Neural crest cell (in vitro differentiated cells): ENCODE data around the gene C10orf105. TPM values are rescaled to one million over a fixed set of nuclear protein-coding genes. Genes with fewer than 3 reads are reported as not detected.

ENCODE experiments used
- DNase-seq: peaks from one replicate; pipeline ENCODE4 v3.0.0; 2021; ENCODE audit warnings: low read depth, mixed read lengths, low spot score
- H3K27ac Mint-ChIP-seq: one replicate; pipeline ENCODE4 v1.8.0; 2021; ENCODE audit warnings: mild to moderate bottlenecking, mixed read lengths; ENCODE audit not compliant: unreplicated experiment
- H3K27me3 Mint-ChIP-seq: 2 replicates; pipeline ENCODE4 v1.8.0; 2021; ENCODE audit warnings: low read depth, mild to moderate bottlenecking, mixed read lengths
- H3K36me3 Mint-ChIP-seq: 2 replicates; pipeline ENCODE4 v1.8.0; 2021; ENCODE audit warnings: low read depth, mild to moderate bottlenecking, mixed read lengths
- H3K4me1 Mint-ChIP-seq: 2 replicates; pipeline ENCODE4 v1.8.0; 2021; ENCODE audit warnings: mixed read lengths
- H3K4me3 Mint-ChIP-seq: one replicate; pipeline ENCODE4 v1.8.0; 2021; ENCODE audit warnings: mild to moderate bottlenecking, mixed read lengths
- H3K9me3 Mint-ChIP-seq: 2 replicates; pipeline ENCODE4 v1.8.0; 2021; ENCODE audit warnings: mixed read lengths
- total RNA-seq: library from RNA; stranded (reverse); gene quantifications from 2 replicates; pipeline ENCODE4 v1.2.1, GENCODE V29; 2021
- TF ChIP-seq, protein P1 (sequence below): fragments of 200-600 bp; sonication (generic); conservative IDR thresholded peaks from 2 replicates; pipeline ENCODE4 v1.5.0; 2021; ENCODE audit warnings: antibody characterized with exemption, mild to moderate bottlenecking

C10orf105 gene
- total RNA-seq, 1 donor from 2014 or later: 0.12 TPM

GRCh38 chr10:71753091-71753959, 33.7 kb upstream of the C10orf105 start:
- no peaks in the 10 kb centered on the region for H3K36me3 Mint-ChIP-seq
- DNase-seq: no peak
- no peaks in the 10 kb centered on the region for H3K9me3 Mint-ChIP-seq
- no peaks in the 10 kb centered on the region for H3K27me3 Mint-ChIP-seq
- TF ChIP-seq, protein P1, sequence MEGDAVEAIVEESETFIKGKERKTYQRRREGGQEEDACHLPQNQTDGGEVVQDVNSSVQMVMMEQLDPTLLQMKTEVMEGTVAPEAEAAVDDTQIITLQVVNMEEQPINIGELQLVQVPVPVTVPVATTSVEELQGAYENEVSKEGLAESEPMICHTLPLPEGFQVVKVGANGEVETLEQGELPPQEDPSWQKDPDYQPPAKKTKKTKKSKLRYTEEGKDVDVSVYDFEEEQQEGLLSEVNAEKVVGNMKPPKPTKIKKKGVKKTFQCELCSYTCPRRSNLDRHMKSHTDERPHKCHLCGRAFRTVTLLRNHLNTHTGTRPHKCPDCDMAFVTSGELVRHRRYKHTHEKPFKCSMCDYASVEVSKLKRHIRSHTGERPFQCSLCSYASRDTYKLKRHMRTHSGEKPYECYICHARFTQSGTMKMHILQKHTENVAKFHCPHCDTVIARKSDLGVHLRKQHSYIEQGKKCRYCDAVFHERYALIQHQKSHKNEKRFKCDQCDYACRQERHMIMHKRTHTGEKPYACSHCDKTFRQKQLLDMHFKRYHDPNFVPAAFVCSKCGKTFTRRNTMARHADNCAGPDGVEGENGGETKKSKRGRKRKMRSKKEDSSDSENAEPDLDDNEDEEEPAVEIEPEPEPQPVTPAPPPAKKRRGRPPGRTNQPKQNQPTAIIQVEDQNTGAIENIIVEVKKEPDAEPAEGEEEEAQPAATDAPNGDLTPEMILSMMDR: no peak
- peaks cover 16% of the 10 kb centered on the region for H3K4me1 Mint-ChIP-seq
- H3K4me3 Mint-ChIP-seq: no peak overlapping the region
- no peak overlapping the region for H3K27ac Mint-ChIP-seq

DNA sequence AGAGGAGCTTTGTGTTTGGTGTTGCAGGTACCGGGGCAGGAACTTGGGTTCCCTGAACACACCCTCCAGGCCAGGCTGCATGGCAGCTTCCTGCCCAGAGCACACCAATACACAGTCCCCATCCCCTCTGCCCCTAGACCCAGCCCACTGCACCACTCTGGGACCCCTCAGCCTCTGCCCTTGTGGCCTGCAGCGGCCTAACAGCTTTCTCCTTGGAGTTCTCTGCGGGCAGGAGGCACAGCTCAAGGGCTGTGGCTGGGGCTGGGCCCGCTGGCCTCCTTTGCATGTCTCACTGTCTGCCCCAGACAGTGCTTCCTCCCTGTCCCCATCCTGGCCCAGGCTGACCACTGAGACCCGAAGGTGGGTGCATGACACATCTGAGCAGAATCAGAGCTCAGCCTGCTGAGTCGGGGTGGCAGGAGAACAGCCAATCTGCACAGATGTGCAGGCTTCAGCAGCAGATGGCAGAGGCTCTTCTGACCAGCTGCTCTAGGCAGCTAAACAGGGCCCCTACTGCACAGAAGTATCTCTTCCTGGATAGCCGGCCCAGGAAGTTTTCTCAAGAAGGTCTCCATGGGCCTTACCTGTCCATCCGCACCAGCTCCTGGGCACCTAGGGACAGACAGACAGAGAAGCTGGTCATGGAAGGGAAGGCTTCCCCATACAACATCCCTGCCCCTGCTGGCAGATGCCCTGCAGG, 33.0 kb upstream of the C10orf105 start:
- H3K9me3 Mint-ChIP-seq: no peaks in the 10 kb centered on the region
- no peaks in the 10 kb centered on the region for H3K27me3 Mint-ChIP-seq
- no peak overlapping the region for H3K4me3 Mint-ChIP-seq
- H3K36me3 Mint-ChIP-seq: no peaks in the 10 kb centered on the region
- no peak for DNase-seq
- TF ChIP-seq, protein P1: no peak
- no peak overlapping the region for H3K27ac Mint-ChIP-seq
- peaks cover 18% of the 10 kb centered on the region for H3K4me1 Mint-ChIP-seq

DNA sequence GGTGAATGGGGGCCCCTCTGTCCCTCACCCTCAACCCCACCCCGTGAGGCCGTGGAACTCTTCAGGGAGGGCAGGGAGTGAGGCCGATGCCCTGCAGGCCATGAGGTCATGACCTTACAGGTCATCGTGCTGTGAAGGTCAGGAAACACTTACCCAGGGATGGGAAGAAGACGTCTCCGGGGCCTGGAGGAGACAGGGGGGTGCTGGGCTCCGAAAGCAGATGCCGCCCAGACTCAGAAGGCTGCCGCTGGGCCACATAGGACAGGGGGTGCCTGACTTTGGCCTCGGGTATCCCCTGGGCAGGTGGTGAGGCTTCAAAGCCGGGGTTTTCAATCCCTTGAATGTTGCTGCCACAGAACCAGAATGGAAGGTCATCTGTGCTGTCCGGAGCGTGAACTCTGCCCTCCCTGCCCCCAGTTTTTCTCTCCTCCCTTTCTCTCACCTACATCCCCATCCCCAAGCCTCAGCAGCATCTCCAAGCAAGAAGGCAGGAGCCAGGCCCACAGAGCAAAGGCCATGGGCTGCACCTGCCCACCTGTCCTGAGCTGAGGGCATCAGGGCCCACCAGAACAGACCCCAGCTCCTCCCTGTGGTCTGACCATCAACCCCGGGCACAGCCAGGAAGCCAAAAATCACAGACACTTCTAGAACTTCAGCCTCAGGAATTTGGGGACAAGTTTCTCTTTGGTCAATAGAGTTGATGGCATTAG, 32.1 kb upstream of the C10orf105 start:
- H3K4me3 Mint-ChIP-seq: no peak overlapping the region
- H3K27ac Mint-ChIP-seq: no peak overlapping the region
- no peaks in the 10 kb centered on the region for H3K36me3 Mint-ChIP-seq
- no peak for DNase-seq
- TF ChIP-seq, protein P1: no peak
- H3K4me1 Mint-ChIP-seq: peaks cover 19% of the 10 kb centered on the region
- H3K9me3 Mint-ChIP-seq: no peaks in the 10 kb centered on the region
- H3K27me3 Mint-ChIP-seq: no peaks in the 10 kb centered on the region

- H3K27me3 Mint-ChIP-seq: no peaks in the 10 kb centered on the region
- no peak overlapping the region for H3K27ac Mint-ChIP-seq
- no peaks in the 10 kb centered on the region for H3K9me3 Mint-ChIP-seq
- H3K4me3 Mint-ChIP-seq: no peak overlapping the region
- no peak for DNase-seq
- H3K4me1 Mint-ChIP-seq: peaks cover 23% of the 10 kb centered on the region
- TF ChIP-seq, protein P1: no peak
- no peaks in the 10 kb centered on the region for H3K36me3 Mint-ChIP-seq
These were observed 31.4 kb upstream of the C10orf105 start for GRCh38 chr10:71750986-71751385.

- TF ChIP-seq, protein P1: no peak
- Mint-ChIP-seq H3K27ac (no peak overlapping the region), H3K9me3 (no peaks in the 10 kb centered on the region), H3K4me1 (peaks cover 23% of the 10 kb centered on the region), H3K36me3 (no peaks in the 10 kb centered on the region), H3K4me3 (no peak overlapping the region), H3K27me3 (no peaks in the 10 kb centered on the region)
- DNase-seq: no peak
These were observed 30.7 kb upstream of the C10orf105 start for GRCh38 chr10:71750124-71750841.
